GM19452 (cell line): ENCODE data around the gene PRDM7.

ENCODE experiments used
- ATAC-seq: cut with Tn5 transposase; IDR thresholded peaks from one replicate; pipeline ENCODE4 v1.9.1; 2021; ENCODE audit not compliant: unreplicated experiment

The PRDM7 gene

GRCh38 chr16:90037276-90037675 lies 39.9 kb downstream of the PRDM7 start:
- no peak for ATAC-seq

GRCh38 chr16:90035902-90036301 lies 41.2 kb downstream of the PRDM7 start:
- no peak for ATAC-seq

GRCh38 chr16:90034504-90034903 lies 42.6 kb downstream of the PRDM7 start:
- no peak for ATAC-seq

GRCh38 chr16:90033387-90033786 lies 43.7 kb downstream of the PRDM7 start:
- ATAC-seq: no peak

GRCh38 chr16:90032674-90033331 lies 44.3 kb downstream of the PRDM7 start:
- no peak for ATAC-seq

GRCh38 chr16:90031931-90032673 lies 45.0 kb downstream of the PRDM7 start:
- ATAC-seq: no peak

- ATAC-seq: no peak
Measured at GRCh38 chr16:90031186-90031930, 45.8 kb downstream of the PRDM7 start.

GRCh38 chr16:90028985-90029384 lies 48.1 kb downstream of the PRDM7 start:
- ATAC-seq: no peak

GRCh38 chr16:90027611-90028010 lies 49.5 kb downstream of the PRDM7 start:
- no peak for ATAC-seq

- ATAC-seq: no peak
Measured at GRCh38 chr16:90026135-90026534, 51.0 kb downstream of the PRDM7 start.

GRCh38 chr16:90023078-90023447 lies 54.1 kb downstream of the PRDM7 start:
- no peak for ATAC-seq

- peak; percentile 72 for ATAC-seq
Measured at GRCh38 chr16:90022209-90023077, 54.7 kb downstream of the PRDM7 start.

- ATAC-seq: no peak
Measured at GRCh38 chr16:90020838-90021382, 56.2 kb downstream of the PRDM7 start.

- no peak for ATAC-seq
Measured at GRCh38 chr16:90020260-90020837, 56.8 kb downstream of the PRDM7 start.

- no peak for ATAC-seq
Measured at GRCh38 chr16:90019543-90020259, 57.4 kb downstream of the PRDM7 start.

GRCh38 chr16:90018652-90019542 lies 58.2 kb downstream of the PRDM7 start, which contains the start of gene DBNDD1:
DBNDD1 (minus strand) TSS chr16:90019456; CDS start chr16:90019341, 115 bp downstream.
- ATAC-seq: no peak

GRCh38 chr16:90018297-90018651 lies 58.9 kb downstream of the PRDM7 start:
- ATAC-seq: no peak

- no peak for ATAC-seq
Measured at GRCh38 chr16:90016339-90016950, 60.7 kb downstream of the PRDM7 start.
